Measurements from ENCODE around the gene TUBG2.
"Not testable (repeated sequence)": the region's sequence is repeated elsewhere in the genome, so short reads cannot be mapped to it uniquely, and the experiment has no call there.

The TUBG2 gene

DNA sequence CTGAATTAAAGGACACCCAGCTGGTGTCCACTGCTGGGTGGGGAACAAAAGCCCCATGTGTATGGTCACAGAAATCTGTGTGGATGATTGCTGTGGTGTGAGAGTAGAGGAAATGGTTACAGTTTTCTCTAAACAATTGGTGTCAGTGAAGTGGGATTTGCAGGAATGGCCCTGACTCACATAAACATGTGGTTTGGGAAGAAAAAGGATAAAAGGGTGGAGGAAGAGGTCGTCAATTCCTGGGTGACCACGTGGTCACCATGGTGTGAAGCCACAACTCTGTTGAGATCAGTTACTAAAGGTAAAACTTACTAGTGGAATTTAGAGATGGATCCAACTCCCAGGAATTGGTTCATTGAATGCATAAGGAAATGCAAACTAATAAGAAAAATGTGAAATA lies 3.6 kb upstream of the TUBG2 start:
- no peak for DNase-seq

DNA sequence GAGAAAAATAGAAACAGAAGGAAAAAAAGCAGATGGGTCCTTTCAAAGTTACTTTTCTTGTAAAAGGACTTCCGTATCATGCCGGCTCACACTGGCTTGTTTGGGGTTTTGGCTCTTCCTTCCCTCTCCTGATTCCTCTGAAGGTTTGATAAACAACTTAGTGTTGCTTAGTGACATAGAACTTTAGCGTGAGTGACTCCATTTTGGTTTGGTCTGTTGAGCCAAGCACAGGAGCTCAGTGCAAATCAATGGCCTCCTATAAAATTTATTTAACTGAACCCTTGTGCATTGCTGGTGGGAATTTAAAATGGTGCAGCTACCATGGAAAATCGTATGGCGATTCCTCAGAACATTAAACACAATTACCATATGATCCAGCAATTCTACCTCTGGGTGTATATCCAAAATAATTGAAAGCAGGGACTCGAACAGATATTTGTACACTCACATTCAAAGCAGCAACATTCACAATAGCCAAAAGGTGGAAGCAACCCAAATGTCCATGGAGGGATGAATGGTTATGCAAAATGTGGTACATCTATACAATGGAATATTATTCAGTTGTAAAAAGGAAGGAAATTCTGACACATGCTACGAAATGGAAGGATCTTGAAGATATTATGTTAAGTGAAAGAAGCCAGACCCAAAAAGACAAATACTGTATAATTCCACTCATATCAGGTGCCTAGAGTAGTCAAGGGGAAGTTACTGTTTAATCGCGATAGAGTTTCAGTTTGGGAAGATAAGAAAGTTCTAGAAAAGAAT lies 1.1 kb upstream of the TUBG2 start:
- DNase-seq = no peak

DNA sequence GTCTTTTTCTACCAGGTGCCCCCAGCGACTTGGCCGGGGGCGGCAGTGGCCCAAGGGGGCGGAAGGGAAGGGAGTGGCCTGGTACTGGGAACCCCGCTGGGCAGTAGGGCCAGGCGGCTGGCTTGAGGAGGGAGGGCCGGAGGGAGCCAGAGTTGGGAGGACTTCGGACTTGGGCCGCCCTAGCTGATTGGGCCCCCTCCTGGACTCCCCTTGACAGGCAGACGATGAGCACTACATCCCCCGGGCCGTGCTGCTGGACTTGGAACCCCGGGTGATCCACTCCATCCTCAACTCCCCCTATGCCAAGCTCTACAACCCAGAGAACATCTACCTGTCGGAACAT lies 819 bp downstream of the TUBG2 start:
- not testable (repeated sequence) for DNase-seq

DNA sequence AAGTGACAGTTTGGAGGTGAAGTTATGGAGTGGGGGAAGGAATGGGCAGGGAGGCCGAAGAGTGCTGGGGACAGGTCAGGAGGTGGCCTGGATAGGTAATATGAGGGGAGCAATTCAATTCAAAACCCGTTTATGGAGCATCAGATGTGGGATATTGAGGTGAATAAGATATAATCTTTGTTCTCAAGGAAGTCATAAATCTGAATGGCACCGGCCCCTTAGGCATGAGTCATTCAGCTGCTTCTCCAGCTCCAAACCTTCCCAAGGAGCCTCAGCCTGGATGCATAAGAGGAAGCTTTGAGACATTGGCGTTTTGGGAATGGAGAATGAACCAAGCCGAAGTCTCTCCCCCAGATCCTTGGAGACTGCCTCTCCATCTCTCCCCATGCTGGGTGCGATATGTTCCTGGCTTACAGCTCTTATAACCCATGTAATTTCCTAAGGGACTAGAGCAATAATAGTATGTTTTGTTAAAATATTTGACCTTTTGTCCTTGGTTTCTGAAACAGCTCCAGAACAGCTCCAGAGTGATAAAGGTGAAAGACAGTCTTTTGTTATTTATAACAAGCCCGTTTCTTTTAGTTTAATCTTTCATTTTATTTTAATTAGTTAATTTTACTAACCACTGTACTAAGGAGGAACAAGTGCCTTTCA lies 1.7 kb downstream of the TUBG2 start:
- DNase-seq = no peak

DNA sequence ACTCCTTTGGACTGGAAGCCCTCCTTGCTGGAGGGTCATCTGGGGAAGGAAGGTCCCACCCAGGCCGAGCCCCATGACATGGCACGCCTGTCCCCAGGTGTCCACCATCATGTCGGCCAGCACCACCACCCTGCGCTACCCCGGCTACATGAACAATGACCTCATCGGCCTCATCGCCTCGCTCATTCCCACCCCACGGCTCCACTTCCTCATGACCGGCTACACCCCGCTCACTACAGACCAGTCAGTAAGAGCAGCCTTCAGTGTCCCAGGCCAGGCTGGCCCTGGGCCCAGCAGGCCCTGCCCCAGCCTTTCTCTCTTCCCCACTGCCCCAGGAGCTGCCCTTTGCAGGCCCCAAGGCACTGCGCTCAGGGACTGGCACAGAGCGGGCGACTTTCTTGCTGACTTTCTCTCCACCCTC lies 6.5 kb downstream of the TUBG2 start:
- no peak for DNase-seq

DNA sequence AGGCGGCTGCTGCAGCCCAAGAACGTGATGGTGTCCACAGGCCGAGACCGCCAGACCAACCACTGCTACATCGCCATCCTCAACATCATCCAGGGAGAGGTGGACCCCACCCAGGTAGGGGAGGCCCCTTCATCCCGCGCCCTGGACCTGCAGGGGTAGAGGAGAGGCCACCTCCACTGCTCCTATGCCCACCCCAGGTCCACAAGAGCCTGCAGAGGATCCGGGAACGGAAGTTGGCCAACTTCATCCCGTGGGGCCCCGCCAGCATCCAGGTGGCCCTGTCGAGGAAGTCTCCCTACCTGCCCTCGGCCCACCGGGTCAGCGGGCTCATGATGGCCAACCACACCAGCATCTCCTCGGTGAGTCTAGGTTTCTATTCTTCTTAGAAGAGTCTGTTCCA lies 7.0 kb downstream of the TUBG2 start:
- DNase-seq = not testable (repeated sequence)

DNA sequence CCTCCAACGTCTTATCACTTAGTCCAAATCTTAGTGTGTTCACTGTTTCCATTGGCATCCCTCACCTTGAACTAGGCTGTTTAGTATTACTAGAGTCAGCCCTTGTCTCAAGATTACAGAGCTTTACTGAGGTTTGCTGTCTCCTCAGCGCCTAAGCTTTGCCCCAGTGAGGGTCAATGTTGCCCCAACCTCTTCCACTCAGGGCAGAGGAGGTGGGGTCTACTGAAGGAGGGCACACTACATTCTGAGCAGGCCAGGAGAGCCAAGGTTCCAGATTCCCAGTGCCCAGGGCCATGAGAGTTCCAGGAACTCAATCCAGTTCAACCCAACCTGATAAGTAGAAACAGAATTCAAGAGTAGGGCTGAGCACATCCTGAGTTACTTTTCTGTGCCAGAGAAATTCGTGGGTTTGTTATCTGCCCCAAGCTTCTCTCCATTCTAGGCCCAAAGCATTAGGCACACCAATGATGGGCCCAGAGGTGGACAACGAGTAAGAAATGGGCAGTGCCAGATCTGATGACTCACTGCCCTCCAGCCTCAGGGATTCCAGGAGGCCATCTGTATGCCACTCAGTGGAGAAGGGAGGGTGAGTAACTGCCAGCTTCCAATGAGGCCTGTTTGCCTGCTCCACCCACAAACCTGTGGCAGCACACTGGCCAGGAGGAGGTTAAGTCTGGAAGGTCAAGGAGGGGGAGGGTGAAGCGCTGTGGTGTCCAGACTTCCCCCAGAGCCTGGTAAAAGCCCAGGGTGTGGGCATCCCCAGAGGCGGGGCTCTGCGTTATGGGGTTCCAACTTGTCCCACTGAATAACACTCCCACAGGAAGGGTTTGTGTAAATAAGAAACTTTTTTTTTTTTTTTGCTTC lies 8.2 kb downstream of the TUBG2 start:
- DNase-seq = no peak

DNA sequence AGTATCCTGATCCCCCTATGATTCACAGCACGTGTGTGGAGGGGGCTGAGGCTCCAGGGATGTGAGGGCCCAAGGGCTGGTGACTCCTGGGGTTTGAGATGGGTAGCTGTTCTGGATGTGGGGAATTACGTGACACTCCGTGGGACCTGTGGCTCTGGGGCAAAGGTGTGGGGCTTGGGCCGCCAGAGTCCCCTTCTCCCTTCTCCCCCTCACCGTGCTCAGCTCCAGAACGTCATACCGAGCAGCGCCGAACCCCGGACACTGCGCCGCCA lies 10.6 kb downstream of the TUBG2 start:
- DNase-seq = no peak

DNA sequence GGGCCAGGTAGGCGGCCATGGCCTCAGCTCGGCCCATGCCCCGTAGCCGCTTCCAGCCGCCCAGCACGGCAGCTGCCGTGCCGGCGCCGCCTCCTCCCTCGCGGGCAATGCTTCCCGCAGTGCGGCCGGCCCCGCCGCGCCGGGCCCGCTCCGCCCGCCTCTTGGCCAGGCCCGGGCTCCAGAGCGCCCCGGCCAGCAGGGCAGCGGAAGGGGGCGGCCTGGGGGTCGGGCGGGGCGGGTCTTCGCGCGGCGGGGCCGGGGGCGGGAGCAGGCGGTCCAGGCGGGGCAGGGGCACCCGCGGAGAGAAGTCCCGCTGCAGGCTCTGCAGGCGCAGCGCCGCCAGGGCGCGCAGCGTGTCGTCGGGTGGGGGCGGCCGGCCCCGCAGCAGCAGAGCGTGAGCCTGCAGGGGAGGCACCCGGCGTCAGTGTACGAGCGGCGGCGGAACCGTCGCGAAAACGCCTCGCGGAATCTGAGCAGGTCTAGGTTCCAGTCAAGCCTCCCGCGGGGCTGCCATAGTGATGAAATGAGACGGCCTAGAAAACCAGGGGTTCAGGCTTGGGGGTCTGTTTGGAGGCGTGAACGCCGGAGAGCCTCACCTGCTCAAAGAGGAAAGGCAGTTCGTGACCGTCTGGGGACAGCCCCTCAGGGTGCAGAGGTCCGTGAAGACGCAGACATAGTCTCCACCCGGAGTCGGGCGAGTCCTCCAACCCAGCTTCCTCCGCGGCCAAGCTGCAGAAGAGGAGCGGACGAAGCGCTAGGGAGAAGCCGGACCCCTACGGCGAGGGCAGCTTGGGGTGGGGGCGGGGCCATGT lies 11.1 kb downstream of the TUBG2 start:
- peak; percentile 41 to 48 for DNase-seq

DNA sequence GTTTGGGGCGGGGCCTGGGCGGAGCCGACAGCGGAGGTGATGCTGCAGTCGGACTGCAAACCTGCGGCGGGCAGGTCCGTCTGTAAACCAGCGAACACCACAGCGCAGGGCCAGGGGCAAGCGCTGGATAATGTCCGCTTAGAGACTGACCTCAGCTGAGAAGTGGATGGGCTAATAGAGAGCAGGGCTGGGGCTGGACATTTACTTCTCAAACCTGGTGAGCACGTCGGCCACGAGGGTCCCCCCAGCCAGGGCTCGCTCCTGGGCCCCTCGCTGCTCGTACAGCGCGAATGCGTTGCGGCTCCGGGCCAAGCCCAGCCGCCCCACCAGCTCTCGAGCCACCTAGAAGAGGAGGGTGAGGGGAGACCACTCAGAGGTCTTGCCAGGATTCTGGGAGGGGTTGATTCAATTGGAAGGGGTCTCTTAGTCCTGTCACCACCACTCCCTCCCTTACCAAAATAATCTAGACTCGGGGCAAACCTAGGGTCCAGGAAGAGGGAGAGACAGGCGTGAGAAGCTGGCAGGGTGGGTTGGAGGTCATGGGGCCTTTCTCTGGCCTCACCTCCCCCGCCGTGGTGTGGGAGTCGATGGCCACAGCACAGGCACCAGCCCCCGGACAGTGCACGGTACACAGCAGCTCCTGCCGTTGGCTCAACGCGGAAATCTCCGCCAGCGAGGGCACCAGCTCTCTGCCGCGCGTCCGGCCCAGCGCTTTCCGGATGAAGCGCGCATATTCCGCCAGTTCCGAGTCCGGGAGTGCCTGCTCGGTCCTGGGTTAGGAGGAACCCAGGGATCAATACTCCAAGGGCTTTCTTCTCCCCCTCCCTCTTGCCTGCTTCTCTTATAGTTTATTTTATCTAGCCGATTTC lies 11.9 kb downstream of the TUBG2 start:
- DNase-seq = no peak

DNA sequence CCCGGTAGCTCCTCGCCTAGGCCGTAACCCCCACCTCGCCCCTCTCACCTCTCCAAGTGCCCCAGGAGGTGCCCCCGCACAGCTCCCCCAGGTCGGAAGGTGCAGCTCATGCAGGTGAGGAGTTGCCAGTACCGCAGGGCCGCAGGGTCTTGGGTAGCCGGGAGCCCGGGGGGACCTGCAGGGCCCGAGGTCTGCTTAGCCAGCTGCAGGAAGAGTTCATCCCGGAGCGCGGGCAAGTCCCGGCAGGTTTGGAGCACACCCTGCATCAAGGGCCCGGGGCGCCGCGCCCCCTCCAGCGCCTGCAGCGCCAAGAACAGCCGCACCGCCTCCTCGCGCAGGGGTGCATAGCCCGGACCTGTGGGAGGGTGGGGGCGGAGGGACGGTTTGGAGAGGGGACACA lies 13.0 kb downstream of the TUBG2 start:
- no peak for DNase-seq

DNA sequence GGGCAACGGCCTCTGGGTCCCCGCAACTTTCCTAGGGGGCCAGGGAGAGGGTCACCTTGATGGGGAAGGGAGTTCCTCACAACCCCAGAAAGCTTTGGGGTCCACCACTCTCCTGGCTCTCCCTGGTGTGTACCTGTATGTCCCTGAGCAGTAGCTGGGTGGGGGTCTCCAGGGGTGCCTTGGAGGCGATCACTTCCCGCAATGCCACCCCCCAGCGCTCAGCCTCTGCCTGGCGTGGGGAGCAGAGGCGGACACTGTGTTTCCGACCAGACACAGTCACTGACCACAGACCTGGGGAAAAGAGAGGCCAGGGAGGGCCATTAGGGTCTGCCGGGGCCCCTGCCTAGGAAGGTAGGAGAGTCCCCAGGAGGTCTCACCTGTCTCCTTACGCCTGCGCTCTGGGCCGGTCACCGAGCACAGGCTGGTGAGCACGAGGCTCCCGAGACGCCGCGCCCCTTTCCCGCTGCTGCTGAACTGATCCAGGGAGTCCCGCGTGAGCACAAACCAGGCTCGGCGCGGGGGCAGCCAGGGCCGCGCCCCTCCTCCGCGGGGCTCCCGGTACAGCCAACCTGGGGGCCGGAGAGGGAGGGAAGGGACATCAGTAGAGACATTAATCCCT lies 14.3 kb downstream of the TUBG2 start:
- no peak for DNase-seq

DNA sequence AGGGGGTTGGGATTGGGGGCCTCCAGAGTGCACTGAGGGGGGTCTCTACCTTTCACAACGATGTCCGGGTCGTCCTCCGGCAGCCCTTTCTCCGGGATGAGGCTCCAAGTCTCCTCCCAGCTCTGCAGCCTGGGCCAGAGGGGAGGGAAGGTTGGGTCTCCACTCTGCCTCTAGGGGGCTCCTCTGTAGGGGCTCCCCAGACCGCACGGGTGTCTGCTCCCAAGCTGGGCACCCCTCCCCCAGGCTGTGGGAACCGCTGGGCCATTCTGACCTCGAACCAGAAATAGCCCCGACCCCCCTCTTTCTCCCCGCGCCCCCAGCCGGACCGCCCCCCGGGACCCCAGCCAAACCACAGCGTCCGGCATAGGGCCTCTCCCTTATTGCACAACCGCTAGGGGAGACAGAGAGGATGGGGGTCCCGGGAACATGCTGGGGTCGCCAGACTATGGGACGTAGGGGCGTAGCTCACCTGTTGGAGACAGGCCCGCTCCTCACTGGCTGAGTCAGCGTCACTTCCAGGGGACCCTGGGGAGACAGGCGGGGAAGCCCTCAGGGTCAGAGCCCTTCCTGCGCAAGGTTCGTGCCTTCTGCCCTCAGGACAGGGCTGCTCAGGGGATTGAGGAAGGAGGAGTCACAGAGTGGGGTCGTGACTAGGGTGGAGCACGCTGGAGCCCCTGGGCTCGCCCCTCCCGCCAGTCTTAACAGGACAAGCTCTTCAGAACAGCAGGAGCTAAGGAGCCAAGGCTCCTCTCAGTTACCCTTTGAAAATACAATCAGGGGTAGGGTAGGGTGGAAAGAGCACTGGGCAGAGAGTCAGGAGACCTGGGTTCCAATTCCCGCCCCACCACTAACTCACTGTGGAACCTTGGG lies 15.0 kb downstream of the TUBG2 start:
- no peak for DNase-seq

DNA sequence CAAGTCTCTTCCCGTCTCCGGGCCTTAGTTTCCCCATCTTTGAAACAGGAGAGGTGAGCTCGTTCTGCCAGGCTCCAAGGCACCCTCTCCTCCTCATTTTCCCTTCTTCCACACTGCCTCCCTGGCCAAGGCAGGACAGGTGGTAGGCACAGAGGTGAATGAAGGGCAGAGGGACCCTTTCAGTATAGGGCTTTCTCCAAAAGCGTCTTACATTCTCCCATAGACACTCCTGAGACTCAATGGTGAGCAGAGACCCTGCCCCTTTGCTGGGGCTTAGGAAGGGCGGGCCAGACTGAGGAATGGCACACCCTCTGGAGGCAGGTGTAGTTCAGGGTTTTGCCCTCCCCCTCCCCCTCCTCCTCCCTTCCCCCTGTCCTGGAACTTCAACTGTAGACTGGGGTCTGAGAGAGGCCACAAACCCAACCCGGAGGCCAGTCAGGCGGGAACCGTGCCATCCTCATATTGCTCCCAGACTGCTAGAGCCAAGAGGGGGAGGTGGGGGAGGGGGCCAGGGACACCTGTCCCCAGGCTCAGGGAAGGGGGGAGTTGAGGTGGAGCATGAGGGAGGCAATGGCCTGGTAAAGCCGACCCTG lies 15.8 kb downstream of the TUBG2 start:
- no peak for DNase-seq

DNA sequence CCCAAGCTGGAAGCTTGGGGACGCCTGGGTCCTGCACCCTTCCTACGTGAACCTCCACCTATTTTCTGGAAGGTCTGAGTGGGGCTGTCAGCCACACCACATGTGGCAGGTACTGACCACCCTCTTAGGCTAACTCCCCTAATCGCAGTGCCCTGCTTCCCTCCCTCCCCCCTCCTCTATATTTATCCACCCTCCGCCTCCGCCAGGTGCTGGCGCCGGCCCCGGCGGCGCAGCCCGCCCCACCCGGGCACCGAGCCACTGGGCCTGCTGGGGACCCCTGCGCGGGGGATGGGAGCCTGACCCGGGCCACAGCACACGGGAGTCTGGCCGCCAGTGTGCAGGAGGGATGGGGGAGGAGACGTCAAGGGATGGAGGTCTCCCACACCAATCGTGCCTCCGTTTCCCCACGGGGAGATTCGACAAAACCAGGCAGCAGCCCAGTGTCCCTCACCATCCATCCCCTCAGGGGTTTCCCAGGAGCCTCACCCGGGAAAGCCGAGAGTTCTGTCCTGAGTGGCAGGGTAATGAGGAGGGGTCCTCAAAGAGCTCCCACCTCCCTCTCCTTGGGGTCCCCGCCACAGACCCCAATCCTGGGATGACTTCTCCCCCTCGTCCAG lies 16.4 kb downstream of the TUBG2 start:
- no peak for DNase-seq

DNA sequence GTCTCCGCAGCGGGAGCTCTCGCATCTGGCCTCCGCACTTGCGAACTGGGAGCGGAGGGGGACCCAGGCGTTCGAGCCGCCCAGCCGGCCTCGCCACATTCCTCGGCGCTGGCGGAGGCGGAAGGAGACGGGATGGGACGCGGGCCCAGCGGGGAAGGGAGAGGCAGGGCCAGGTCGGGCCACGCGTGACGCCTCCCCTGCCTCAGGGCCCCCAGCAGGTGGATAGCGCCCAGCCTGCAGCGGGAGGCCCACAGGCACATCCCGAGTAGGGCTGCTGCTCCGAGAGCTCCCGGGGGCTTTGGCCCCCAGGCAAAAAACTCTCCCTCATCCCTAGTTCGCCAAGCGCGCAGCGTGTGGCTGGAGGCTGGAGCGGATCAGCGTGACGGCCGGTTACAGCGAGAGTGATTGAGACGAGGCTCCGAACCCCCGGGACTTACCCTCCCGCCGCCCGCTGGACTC lies 16.9 kb downstream of the TUBG2 start:
- no peak for DNase-seq

DNA sequence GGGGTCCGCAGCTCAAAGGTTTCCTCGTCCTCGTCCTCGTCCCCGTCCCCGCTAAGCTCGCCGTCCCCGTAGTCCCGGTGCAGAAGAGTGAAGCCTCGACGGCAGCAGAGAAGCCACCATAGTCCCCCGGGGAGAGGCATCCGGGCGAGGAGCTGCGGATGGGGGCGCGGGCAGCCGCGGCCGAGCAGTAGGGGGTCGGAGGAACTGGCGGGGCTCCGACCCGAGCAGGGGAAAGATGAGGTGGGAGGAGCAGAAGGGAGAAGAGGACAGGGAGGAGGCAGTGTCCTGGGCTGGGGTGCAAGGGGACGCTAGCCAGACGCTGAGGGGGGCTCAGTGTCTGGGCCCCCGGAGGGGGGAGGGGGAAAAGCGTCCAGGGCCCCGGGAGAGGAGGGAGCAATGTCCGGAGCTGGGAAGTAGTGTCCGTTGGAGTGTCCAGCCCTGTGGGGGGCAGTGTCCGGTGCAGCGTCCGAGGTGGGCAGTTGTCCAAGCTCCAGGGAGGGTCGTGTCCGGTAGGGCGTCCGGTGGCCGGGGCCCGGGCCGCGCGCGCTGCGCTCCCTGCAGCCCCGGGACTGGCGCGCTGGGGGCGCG lies 17.4 kb downstream of the TUBG2 start, which contains the start of gene PLEKHH3:
TSS of gene PLEKHH3 (minus strand) at position 571 of the 588 bp plus-strand sequence. CDS start at position 140, 431 bp downstream.
- DNase-seq = no peak

DNA sequence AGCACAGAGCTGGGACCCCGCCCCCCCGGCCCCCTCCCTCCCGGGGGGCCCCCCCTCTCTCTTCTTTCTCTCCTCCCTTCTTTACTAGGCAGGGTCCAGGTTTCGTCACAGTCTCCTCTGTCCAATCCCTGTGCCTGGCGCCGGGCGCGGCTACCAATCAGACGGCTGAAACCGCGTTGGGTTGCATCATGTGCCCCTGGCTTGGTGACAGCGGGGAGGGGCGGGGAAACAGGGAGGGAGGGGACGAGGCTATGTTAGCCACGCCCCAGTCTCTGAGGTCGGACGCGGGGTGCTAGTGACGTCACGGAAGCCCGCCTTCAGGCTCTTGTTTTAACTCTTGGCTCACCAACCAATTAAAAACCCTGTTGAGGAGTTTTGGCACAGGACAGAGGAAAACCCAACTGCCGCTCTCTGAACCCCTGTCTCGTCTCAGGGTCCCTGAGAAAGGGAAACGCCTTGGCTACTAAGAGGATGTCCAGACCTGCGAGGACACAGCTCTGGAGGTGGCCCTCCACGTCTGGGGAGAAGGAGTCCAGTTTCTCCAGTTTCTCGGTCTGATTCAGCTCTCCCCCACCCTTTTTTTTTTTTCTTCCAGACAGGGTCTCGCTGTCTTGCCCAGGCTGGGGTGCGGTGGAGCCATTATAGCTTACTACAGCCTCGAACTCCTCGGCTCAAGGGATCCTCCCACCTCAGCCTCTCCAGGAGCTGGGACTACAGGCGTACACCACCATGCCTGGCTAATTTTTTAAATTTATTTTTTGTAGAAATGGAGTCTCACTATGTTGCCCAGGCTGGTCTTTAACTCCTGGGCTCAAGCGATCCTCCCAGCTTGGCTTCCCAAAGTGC lies 18.2 kb downstream of the TUBG2 start:
- DNase-seq = peak; percentile 97 to 99

Data from stimulated activated CD4-positive, alpha-beta T cell treated with anti-CD3 and anti-CD28 coated beads, Interleukin-4, amount 100 ng/mL, for 4 hours (primary cell).